ENCODE results near the gene S100A1. TPM values are rescaled to one million over a fixed set of nuclear protein-coding genes. Genes with fewer than 3 reads are reported as not detected.

Gene S100A1
- total and polyA plus RNA-seq, 2 of the 8 experiments (the other 6 are each of a cell fraction or from before 2014, with no cell fraction given), result 2.0 TPM; not detected in 1

DNA sequence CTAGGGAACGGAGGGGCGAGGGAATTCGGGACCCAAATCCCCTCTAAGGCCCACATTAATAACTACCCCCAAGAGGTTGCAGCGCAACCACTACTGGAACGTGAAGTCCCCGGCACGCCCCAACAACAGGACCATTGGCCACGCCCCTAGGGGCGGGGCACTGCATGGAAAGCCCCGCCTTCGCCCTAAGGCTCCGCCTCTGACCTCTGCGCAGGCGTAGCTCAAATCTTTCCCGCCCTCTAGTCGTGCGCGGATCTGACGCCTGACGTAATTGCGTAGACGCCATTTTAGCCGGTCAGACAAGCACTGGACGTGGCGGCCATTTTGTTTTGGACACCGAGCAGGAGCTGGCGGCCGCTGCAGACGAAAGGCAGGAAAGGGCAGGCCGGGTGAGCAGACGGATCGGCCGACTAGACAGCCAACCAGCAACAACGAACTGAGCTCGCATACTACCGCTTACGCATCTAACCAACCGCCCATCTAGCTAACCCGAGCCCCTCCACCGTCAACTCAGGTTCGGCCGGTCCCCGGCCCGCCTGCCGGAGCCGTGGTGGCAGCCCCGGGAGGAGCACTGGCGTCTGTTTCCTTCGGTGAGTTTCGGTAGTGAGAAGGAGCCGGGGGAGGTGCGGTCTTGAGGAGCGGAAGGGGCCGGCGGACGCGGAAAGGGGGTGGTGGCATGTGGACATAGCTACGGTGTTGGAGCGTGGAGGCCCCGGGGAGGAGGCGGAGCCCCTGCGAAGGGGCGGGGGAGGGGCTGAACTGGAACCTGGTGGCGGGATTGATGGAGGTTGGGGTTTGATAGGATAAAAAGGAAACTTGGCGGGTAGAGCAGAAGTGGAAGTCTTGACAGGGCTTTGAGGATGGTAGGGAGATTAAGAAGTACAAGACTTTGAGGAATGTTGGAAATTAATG, 5.8 kb downstream of the S100A1 start, which contains the start of gene CHTOP (continued):
- TF ChIP-seq POU5F1 (IDR thresholded peaks at IDR 0.05; ENCODE audit: low read depth, low read length), result no peak
- peak; percentile 50; the same call in 1 of the 2 replicates for TF ChIP-seq CEBPB (IDR thresholded peaks at IDR 0.05; ENCODE audit: low read depth, low read length)
- peak; percentile 86 for TF ChIP-seq TAF7 (optimal IDR thresholded peaks at IDR 0.05; ENCODE audit: borderline replicate concordance, low read depth, low read length)
- TF ChIP-seq CBX8 (IDR thresholded peaks at IDR 0.05; ENCODE audit: borderline replicate concordance, low read depth, low read length), result no peak
- TF ChIP-seq E2F6 (IDR thresholded peaks at IDR 0.05), result peak; percentile 37
- TF ChIP-seq SP4 (IDR thresholded peaks at IDR 0.05; ENCODE audit: low read length), result peak; percentile 94
- TF ChIP-seq, protein P1, sequence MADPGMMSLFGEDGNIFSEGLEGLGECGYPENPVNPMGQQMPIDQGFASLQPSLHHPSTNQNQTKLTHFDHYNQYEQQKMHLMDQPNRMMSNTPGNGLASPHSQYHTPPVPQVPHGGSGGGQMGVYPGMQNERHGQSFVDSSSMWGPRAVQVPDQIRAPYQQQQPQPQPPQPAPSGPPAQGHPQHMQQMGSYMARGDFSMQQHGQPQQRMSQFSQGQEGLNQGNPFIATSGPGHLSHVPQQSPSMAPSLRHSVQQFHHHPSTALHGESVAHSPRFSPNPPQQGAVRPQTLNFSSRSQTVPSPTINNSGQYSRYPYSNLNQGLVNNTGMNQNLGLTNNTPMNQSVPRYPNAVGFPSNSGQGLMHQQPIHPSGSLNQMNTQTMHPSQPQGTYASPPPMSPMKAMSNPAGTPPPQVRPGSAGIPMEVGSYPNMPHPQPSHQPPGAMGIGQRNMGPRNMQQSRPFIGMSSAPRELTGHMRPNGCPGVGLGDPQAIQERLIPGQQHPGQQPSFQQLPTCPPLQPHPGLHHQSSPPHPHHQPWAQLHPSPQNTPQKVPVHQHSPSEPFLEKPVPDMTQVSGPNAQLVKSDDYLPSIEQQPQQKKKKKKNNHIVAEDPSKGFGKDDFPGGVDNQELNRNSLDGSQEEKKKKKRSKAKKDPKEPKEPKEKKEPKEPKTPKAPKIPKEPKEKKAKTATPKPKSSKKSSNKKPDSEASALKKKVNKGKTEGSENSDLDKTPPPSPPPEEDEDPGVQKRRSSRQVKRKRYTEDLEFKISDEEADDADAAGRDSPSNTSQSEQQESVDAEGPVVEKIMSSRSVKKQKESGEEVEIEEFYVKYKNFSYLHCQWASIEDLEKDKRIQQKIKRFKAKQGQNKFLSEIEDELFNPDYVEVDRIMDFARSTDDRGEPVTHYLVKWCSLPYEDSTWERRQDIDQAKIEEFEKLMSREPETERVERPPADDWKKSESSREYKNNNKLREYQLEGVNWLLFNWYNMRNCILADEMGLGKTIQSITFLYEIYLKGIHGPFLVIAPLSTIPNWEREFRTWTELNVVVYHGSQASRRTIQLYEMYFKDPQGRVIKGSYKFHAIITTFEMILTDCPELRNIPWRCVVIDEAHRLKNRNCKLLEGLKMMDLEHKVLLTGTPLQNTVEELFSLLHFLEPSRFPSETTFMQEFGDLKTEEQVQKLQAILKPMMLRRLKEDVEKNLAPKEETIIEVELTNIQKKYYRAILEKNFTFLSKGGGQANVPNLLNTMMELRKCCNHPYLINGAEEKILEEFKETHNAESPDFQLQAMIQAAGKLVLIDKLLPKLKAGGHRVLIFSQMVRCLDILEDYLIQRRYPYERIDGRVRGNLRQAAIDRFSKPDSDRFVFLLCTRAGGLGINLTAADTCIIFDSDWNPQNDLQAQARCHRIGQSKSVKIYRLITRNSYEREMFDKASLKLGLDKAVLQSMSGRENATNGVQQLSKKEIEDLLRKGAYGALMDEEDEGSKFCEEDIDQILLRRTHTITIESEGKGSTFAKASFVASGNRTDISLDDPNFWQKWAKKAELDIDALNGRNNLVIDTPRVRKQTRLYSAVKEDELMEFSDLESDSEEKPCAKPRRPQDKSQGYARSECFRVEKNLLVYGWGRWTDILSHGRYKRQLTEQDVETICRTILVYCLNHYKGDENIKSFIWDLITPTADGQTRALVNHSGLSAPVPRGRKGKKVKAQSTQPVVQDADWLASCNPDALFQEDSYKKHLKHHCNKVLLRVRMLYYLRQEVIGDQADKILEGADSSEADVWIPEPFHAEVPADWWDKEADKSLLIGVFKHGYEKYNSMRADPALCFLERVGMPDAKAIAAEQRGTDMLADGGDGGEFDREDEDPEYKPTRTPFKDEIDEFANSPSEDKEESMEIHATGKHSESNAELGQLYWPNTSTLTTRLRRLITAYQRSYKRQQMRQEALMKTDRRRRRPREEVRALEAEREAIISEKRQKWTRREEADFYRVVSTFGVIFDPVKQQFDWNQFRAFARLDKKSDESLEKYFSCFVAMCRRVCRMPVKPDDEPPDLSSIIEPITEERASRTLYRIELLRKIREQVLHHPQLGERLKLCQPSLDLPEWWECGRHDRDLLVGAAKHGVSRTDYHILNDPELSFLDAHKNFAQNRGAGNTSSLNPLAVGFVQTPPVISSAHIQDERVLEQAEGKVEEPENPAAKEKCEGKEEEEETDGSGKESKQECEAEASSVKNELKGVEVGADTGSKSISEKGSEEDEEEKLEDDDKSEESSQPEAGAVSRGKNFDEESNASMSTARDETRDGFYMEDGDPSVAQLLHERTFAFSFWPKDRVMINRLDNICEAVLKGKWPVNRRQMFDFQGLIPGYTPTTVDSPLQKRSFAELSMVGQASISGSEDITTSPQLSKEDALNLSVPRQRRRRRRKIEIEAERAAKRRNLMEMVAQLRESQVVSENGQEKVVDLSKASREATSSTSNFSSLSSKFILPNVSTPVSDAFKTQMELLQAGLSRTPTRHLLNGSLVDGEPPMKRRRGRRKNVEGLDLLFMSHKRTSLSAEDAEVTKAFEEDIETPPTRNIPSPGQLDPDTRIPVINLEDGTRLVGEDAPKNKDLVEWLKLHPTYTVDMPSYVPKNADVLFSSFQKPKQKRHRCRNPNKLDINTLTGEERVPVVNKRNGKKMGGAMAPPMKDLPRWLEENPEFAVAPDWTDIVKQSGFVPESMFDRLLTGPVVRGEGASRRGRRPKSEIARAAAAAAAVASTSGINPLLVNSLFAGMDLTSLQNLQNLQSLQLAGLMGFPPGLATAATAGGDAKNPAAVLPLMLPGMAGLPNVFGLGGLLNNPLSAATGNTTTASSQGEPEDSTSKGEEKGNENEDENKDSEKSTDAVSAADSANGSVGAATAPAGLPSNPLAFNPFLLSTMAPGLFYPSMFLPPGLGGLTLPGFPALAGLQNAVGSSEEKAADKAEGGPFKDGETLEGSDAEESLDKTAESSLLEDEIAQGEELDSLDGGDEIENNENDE (IDR thresholded peaks at IDR 0.05; ENCODE audit: insufficient replicate concordance, low read length), result no peak
- no peak for TF ChIP-seq ATF3 (IDR thresholded peaks at IDR 0.05; ENCODE audit: insufficient read depth, low read depth, low read length)

Measured in H1 (cell line).